ENCODE data around the gene PLCZ1.

PLCZ1 gene

GRCh38 chr12:18651525-18651924 lies 86.3 kb downstream of the PLCZ1 start:
- TF ChIP-seq FOXP2 (optimal IDR thresholded peaks at IDR 0.05; ENCODE audit: borderline replicate concordance, extremely low read depth, extremely low read length, insufficient read depth) = no peak
- TF ChIP-seq TAF1 (IDR thresholded peaks at IDR 0.05; ENCODE audit: borderline replicate concordance, insufficient read depth, low read length) = no peak
- TF ChIP-seq, protein P1, sequence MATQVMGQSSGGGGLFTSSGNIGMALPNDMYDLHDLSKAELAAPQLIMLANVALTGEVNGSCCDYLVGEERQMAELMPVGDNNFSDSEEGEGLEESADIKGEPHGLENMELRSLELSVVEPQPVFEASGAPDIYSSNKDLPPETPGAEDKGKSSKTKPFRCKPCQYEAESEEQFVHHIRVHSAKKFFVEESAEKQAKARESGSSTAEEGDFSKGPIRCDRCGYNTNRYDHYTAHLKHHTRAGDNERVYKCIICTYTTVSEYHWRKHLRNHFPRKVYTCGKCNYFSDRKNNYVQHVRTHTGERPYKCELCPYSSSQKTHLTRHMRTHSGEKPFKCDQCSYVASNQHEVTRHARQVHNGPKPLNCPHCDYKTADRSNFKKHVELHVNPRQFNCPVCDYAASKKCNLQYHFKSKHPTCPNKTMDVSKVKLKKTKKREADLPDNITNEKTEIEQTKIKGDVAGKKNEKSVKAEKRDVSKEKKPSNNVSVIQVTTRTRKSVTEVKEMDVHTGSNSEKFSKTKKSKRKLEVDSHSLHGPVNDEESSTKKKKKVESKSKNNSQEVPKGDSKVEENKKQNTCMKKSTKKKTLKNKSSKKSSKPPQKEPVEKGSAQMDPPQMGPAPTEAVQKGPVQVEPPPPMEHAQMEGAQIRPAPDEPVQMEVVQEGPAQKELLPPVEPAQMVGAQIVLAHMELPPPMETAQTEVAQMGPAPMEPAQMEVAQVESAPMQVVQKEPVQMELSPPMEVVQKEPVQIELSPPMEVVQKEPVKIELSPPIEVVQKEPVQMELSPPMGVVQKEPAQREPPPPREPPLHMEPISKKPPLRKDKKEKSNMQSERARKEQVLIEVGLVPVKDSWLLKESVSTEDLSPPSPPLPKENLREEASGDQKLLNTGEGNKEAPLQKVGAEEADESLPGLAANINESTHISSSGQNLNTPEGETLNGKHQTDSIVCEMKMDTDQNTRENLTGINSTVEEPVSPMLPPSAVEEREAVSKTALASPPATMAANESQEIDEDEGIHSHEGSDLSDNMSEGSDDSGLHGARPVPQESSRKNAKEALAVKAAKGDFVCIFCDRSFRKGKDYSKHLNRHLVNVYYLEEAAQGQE (IDR thresholded peaks at IDR 0.05; ENCODE audit: insufficient read depth in 1 of 2, low read depth in 2 of 2, low read length in 2 of 2) = no peak
- TF ChIP-seq SIN3A (IDR thresholded peaks at IDR 0.05; ENCODE audit: borderline replicate concordance, insufficient read depth, low read length) = no peak
- no peak for TF ChIP-seq POLR2AphosphoS5 (IDR thresholded peaks at IDR 0.05; ENCODE audit: low read depth, low read length)

DNA sequence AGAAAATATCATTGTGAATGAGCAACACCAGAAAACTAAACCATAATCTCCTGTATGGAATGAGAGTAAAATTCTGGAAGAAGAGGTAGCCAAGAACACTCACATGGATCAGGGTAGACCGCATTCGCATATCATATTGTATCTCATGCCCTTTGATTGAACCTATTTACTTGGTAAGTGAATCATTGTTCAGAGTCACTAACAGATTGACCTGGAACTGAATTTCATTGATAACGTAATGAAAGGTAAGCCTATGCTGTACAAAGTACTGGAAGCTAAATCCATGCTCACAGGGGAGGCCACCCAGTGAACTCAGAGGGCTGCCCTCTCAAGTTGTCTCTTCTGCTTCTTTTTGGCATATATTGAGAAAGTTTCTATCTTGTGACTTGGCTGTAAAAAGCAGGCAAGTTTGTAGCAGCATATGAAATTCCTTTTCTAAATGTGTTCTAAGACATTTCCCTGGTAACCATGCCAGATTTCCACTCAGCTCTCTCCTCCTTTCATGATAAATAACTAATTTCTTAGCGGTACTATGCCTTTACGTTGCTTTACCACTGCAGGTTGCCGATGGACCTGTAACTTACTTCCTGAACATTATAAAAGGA lies 91.4 kb downstream of the PLCZ1 start:
- TF ChIP-seq SIN3A (IDR thresholded peaks at IDR 0.05; ENCODE audit: borderline replicate concordance, insufficient read depth, low read length) (no peak), FOXP2 (optimal IDR thresholded peaks at IDR 0.05; ENCODE audit: borderline replicate concordance, extremely low read depth, extremely low read length, insufficient read depth) (no peak), TAF1 (IDR thresholded peaks at IDR 0.05; ENCODE audit: borderline replicate concordance, insufficient read depth, low read length) (no peak), POLR2AphosphoS5 (IDR thresholded peaks at IDR 0.05; ENCODE audit: low read depth, low read length) (no peak)
- TF ChIP-seq, protein P1 (IDR thresholded peaks at IDR 0.05; ENCODE audit: insufficient read depth in 1 of 2, low read depth in 2 of 2, low read length in 2 of 2) = no peak

- TF ChIP-seq POLR2AphosphoS5 (IDR thresholded peaks at IDR 0.05; ENCODE audit: low read depth, low read length) (no peak), SIN3A (IDR thresholded peaks at IDR 0.05; ENCODE audit: borderline replicate concordance, insufficient read depth, low read length) (no peak), FOXP2 (optimal IDR thresholded peaks at IDR 0.05; ENCODE audit: borderline replicate concordance, extremely low read depth, extremely low read length, insufficient read depth) (no peak), TAF1 (IDR thresholded peaks at IDR 0.05; ENCODE audit: borderline replicate concordance, insufficient read depth, low read length) (no peak)
- TF ChIP-seq, protein P1 (IDR thresholded peaks at IDR 0.05; ENCODE audit: insufficient read depth in 1 of 2, low read depth in 2 of 2, low read length in 2 of 2) = no peak
Observed at GRCh38 chr12:18644564-18644963, 93.2 kb downstream of the PLCZ1 start.

DNA sequence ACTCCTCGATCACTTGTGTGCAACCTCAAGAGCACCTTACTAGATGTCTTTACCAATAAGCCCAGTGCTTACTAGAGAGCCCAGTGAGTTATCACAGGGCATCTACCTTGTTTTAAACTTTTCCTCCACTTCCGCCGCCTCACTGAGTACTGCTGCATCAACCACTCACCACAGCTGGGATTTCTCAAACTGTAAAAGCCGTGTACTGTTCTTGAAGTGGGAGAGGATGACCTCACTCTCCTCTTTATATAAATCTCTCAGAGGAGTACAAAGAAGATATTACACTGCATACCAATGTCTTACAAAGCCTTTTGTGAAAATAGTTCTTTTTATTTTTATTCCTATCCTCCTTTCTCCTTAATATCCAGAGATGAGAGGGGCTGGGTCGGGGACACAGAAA lies 94.1 kb downstream of the PLCZ1 start:
- TF ChIP-seq POLR2AphosphoS5 (IDR thresholded peaks at IDR 0.05; ENCODE audit: low read depth, low read length) (no peak), TAF1 (IDR thresholded peaks at IDR 0.05; ENCODE audit: borderline replicate concordance, insufficient read depth, low read length) (no peak), SIN3A (IDR thresholded peaks at IDR 0.05; ENCODE audit: borderline replicate concordance, insufficient read depth, low read length) (no peak), FOXP2 (optimal IDR thresholded peaks at IDR 0.05; ENCODE audit: borderline replicate concordance, extremely low read depth, extremely low read length, insufficient read depth) (no peak)
- TF ChIP-seq, protein P1 (IDR thresholded peaks at IDR 0.05; ENCODE audit: insufficient read depth in 1 of 2, low read depth in 2 of 2, low read length in 2 of 2) = no peak
